ENCODE results near the gene NPFFR1.

Gene NPFFR1

GRCh38 chr10:70232155-70232858, 51.5 kb downstream of the NPFFR1 start:
- peak overlapping the region; percentile 87 for H3K4me3 ChIP-seq (ENCODE audit: low read depth, low read length)
- H3K36me3 ChIP-seq (ENCODE audit: control insufficient read depth in 2 of 2, insufficient read depth in 1 of 2, low read length in 2 of 2) = peaks cover 11 to 35% of the 10 kb centered on the region in 2 experiments
- H3K9me3 ChIP-seq (ENCODE audit: control insufficient read depth, insufficient read depth, low read depth, low read length) = no peaks in the 10 kb centered on the region
- peak overlapping the region; percentile 87 for H3K27ac ChIP-seq (ENCODE audit: extremely low read depth, low read depth, low read length)
- ChIA-PET CTCF (interaction anchor here (0.5 to 2.9 kb wide), 17 partner anchors 10 to 1349 kb away, joined by 3 to 32 read pairs (median 4); no protein-coding TSS in a partner anchor), POLR2A (interaction anchor here (0.6 to 3.0 kb wide), 16 partner anchors 9 to 172 kb away, joined by 3 to 22 read pairs (median 4); partner anchors contain the start of genes EIF4EBP2, SAR1A and TYSND1)
- no peaks in the 10 kb centered on the region for H3K4me1 ChIP-seq (ENCODE audit: control insufficient read depth, insufficient read depth, low read length)
- TF ChIP-seq ZXDB (tag by site-specific recombination; IDR thresholded peaks at IDR 0.05) (peak; percentile 52; the same call in 1 of the 2 replicates), KLF10 (tag by site-specific recombination; IDR thresholded peaks at IDR 0.05) (peak; percentile 62; the same call in 1 of the 2 replicates), ZNF10 (tag by site-specific recombination; IDR thresholded peaks at IDR 0.05) (0 out of 2 replicates have a peak, but pooled peaks have one; percentile 12), AEBP2 (tag by site-specific recombination; IDR thresholded peaks at IDR 0.05; ENCODE audit: borderline replicate concordance) (no peak), ZNF596 (tag by site-specific recombination; IDR thresholded peaks at IDR 0.05) (no peak), ZNF394 (tag by site-specific recombination; IDR thresholded peaks at IDR 0.05; ENCODE audit: borderline replicate concordance) (peak; percentile 43; the same call in 1 of the 2 replicates), MEIS1 (CRISPR knock-in tag; IDR thresholded peaks at IDR 0.05; ENCODE audit: borderline replicate concordance) (no peak), ZNF654 (tag by site-specific recombination; IDR thresholded peaks at IDR 0.05; ENCODE audit: low read depth) (0 out of 2 replicates have a peak, but pooled peaks have one; percentile 0), ZNF558 (tag by site-specific recombination; IDR thresholded peaks at IDR 0.05) (no peak), ZNF211 (tag by site-specific recombination; IDR thresholded peaks at IDR 0.05; ENCODE audit: low read depth) (no peak), PRDM1 (tag by site-specific recombination; IDR thresholded peaks at IDR 0.05) (peak; percentile 93), ZFP3 (tag by site-specific recombination; IDR thresholded peaks at IDR 0.05; ENCODE audit: low read depth) (no peak), PBX3 (CRISPR knock-in tag; IDR thresholded peaks at IDR 0.05) (no peak), ATF2 (tag by site-specific recombination; IDR thresholded peaks at IDR 0.05; ENCODE audit: low read depth) (peak; percentile 98), WT1 (tag by site-specific recombination; IDR thresholded peaks at IDR 0.05) (0 out of 2 replicates have a peak, but pooled peaks have one; percentile 30), ZNF843 (tag by site-specific recombination; IDR thresholded peaks at IDR 0.05) (peak; percentile 30; the same call in 1 of the 2 replicates), OVOL3 (tag by site-specific recombination; IDR thresholded peaks at IDR 0.05) (no peak), ZSCAN16 (tag by site-specific recombination; IDR thresholded peaks at IDR 0.05) (no peak), ZNF221 (tag by site-specific recombination; IDR thresholded peaks at IDR 0.05; ENCODE audit: borderline replicate concordance) (no peak), OSR2 (tag by site-specific recombination; IDR thresholded peaks at IDR 0.05) (peak; percentile 63), HIC1 (tag by site-specific recombination; IDR thresholded peaks at IDR 0.05) (peak; percentile 56; the same call in 1 of the 2 replicates), FEZF1 (tag by site-specific recombination; IDR thresholded peaks at IDR 0.05) (no peak), ZNF24 (tag by site-specific recombination; IDR thresholded peaks at IDR 0.05) (peak; percentile 68), ZBTB1 (tag by site-specific recombination; IDR thresholded peaks at IDR 0.05) (no peak), SCRT1 (tag by site-specific recombination; IDR thresholded peaks at IDR 0.05; ENCODE audit: borderline replicate concordance) (no peak)
- TF ChIP-seq, protein P1, sequence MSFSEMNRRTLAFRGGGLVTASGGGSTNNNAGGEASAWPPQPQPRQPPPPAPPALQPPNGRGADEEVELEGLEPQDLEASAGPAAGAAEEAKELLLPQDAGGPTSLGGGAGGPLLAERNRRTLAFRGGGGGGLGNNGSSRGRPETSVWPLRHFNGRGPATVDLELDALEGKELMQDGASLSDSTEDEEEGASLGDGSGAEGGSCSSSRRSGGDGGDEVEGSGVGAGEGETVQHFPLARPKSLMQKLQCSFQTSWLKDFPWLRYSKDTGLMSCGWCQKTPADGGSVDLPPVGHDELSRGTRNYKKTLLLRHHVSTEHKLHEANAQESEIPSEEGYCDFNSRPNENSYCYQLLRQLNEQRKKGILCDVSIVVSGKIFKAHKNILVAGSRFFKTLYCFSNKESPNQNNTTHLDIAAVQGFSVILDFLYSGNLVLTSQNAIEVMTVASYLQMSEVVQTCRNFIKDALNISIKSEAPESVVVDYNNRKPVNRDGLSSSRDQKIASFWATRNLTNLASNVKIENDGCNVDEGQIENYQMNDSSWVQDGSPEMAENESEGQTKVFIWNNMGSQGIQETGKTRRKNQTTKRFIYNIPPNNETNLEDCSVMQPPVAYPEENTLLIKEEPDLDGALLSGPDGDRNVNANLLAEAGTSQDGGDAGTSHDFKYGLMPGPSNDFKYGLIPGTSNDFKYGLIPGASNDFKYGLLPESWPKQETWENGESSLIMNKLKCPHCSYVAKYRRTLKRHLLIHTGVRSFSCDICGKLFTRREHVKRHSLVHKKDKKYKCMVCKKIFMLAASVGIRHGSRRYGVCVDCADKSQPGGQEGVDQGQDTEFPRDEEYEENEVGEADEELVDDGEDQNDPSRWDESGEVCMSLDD (tag by site-specific recombination; IDR thresholded peaks at IDR 0.05) = 0 out of 2 replicates have a peak, but pooled peaks have one; percentile 21
- TF ChIP-seq, protein P2, sequence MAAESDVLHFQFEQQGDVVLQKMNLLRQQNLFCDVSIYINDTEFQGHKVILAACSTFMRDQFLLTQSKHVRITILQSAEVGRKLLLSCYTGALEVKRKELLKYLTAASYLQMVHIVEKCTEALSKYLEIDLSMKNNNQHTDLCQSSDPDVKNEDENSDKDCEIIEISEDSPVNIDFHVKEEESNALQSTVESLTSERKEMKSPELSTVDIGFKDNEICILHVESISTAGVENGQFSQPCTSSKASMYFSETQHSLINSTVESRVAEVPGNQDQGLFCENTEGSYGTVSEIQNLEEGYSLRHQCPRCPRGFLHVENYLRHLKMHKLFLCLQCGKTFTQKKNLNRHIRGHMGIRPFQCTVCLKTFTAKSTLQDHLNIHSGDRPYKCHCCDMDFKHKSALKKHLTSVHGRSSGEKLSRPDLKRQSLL (tag by site-specific recombination; IDR thresholded peaks at IDR 0.05) = no peak

Measured in HEK293 (cell line).